Uterus (tissue), 4 donors: Measurements from ENCODE around the gene TACR1. TPM values are rescaled to one million over a fixed set of nuclear protein-coding genes. Genes with fewer than 3 reads are reported as not detected.

Experiments
- DNase-seq, 2 donors: peaks; one replicate each; pipeline ENCODE4 v3.0.0-alpha.2; 2019 to 2020
- H3K27ac ChIP-seq, 2 donors: fragments of 200-600 bp; sonication (generic); 1 replicate in 1 of 2; 2 replicates in 1 of 2; pipeline ENCODE4 v1.5.1; 2016 to 2018
- H3K27me3 ChIP-seq, 2 donors: fragments of 200-600 bp; sonication (generic); one replicate each; pipeline ENCODE4 v1.5.1; 2018 to 2019; ENCODE audit warnings: control low read depth in 1 of 2
- H3K36me3 ChIP-seq, 2 donors: fragments of 200-600 bp; sonication (generic); one replicate each; pipeline ENCODE4 v1.5.1; 2019; ENCODE audit warnings: control low read depth in 1 of 2
- H3K4me1 ChIP-seq, 2 donors: fragments of 200-600 bp; sonication (generic); one replicate each; pipeline ENCODE4 v1.5.1; 2018 to 2019; ENCODE audit warnings: control low read depth in 1 of 2
- H3K4me3 ChIP-seq, 2 donors: fragments of 200-600 bp; sonication (generic); 1 replicate in 1 of 2; 2 replicates in 1 of 2; pipeline ENCODE4 v1.5.1; 2018 to 2019; ENCODE audit warnings: mild to moderate bottlenecking in 1 of 2
- H3K9me3 ChIP-seq, 2 donors: fragments of 200-600 bp; sonication (generic); one replicate each; pipeline ENCODE4 v1.5.1; 2019; ENCODE audit warnings: control low read depth in 1 of 2
- CTCF ChIP-seq, 4 experiments: fragments of 200-600 bp in 2 of 4; fragments of 450-650 bp in 2 of 4; sonication (generic) in 2 of 4; IDR thresholded peaks; one replicate each; pipeline ENCODE4 v1.5.1; 2016 to 2019; ENCODE audit warnings: antibody characterized with exemption in 4 of 4, mild to moderate bottlenecking in 2 of 4, moderate library complexity in 1 of 4
- POLR2A ChIP-seq, 2 donors: fragments of 450-650 bp; IDR thresholded peaks; one replicate each; pipeline ENCODE4 v1.6.1; 2016; ENCODE audit warnings: antibody characterized with exemption in 2 of 2, mild to moderate bottlenecking in 1 of 2, moderate library complexity in 1 of 2
- intact Hi-C: fragments of 100-400 bp; cut with DNase I; formaldehyde crosslinking; loops from one replicate; pipeline ENCODE4 v1.15.1; 2023; ENCODE audit warnings: low total_unique reads
- total RNA-seq, 4 donors: library from RNA; depleted of rRNA in 3 of 4; stranded (reverse); fragments of >200 nt in 3 of 4; gene quantifications; one replicate each; pipeline versions ENCODE4 v1.1.0 to v1.2.4, GENCODE V29; 2014 to 2023
- donor health status: DM: yes; HTN: yes; CAD: no.

TACR1 gene
- total RNA-seq, 4 donors from 2014 or later = 1.9 to 25.4 (median 9.1) TPM

GRCh38 chr2:75194184-75194868 lies 5.0 kb downstream of the TACR1 start:
- Histone ChIP-seq H3K4me3 (no peak overlapping the region), H3K27ac (no peak overlapping the region), H3K36me3 (no peaks in the 10 kb centered on the region), H3K27me3 (no peaks in the 10 kb centered on the region), H3K4me1 (no peaks in the 10 kb centered on the region), H3K9me3 (no peaks in the 10 kb centered on the region)
- intact Hi-C loops = no loop called here
- DNase-seq = no peak
- TF ChIP-seq CTCF (IDR thresholded peaks at IDR 0.05) = no peak

GRCh38 chr2:75192496-75192895 lies 6.8 kb downstream of the TACR1 start:
- H3K27me3 ChIP-seq = no peaks in the 10 kb centered on the region
- no peak for DNase-seq
- no peaks in the 10 kb centered on the region for H3K4me1 ChIP-seq
- intact Hi-C loops = no loop called here
- no peaks in the 10 kb centered on the region for H3K36me3 ChIP-seq
- H3K4me3 ChIP-seq = no peak overlapping the region
- H3K9me3 ChIP-seq = no peaks in the 10 kb centered on the region
- no peak overlapping the region for H3K27ac ChIP-seq
- TF ChIP-seq CTCF (IDR thresholded peaks at IDR 0.05) (no peak), POLR2A (IDR thresholded peaks at IDR 0.05) (no peak)

GRCh38 chr2:75190271-75190990 lies 8.9 kb downstream of the TACR1 start:
- H3K27me3 ChIP-seq = no peaks in the 10 kb centered on the region
- H3K27ac ChIP-seq = no peak overlapping the region
- TF ChIP-seq CTCF (IDR thresholded peaks at IDR 0.05) (no peak), POLR2A (IDR thresholded peaks at IDR 0.05) (no peak)
- no peaks in the 10 kb centered on the region for H3K36me3 ChIP-seq
- no peaks in the 10 kb centered on the region for H3K9me3 ChIP-seq
- DNase-seq = no peak
- H3K4me1 ChIP-seq = no peaks in the 10 kb centered on the region
- intact Hi-C loops = no loop called here
- no peak overlapping the region for H3K4me3 ChIP-seq

- peak in 1 of 2 donors; percentile 28 for DNase-seq
- TF ChIP-seq CTCF (IDR thresholded peaks at IDR 0.05) (no peak), POLR2A (IDR thresholded peaks at IDR 0.05) (no peak)
- no peaks in the 10 kb centered on the region for H3K36me3 ChIP-seq
Observed at GRCh38 chr2:75186821-75187220, 12.5 kb downstream of the TACR1 start.

GRCh38 chr2:75182606-75183005 lies 16.7 kb downstream of the TACR1 start:
- TF ChIP-seq POLR2A (IDR thresholded peaks at IDR 0.05) (no peak), CTCF (IDR thresholded peaks at IDR 0.05) (no peak)
- no peak for DNase-seq
- H3K36me3 ChIP-seq = no peaks in the 10 kb centered on the region
- no peak overlapping the region for H3K4me3 ChIP-seq
- no peaks in the 10 kb centered on the region for H3K4me1 ChIP-seq
- H3K9me3 ChIP-seq = no peaks in the 10 kb centered on the region
- no peaks in the 10 kb centered on the region for H3K27me3 ChIP-seq
- intact Hi-C loops = no loop called here
- no peak overlapping the region for H3K27ac ChIP-seq

More at GRCh38 chr2:75186821-75187220, 12.5 kb downstream of the TACR1 start:
- intact Hi-C loops = no loop called here
- no peak overlapping the region for H3K4me3 ChIP-seq
- no peaks in the 10 kb centered on the region for H3K4me1 ChIP-seq
- no peak overlapping the region for H3K27ac ChIP-seq
- H3K27me3 ChIP-seq = no peaks in the 10 kb centered on the region
- no peaks in the 10 kb centered on the region for H3K9me3 ChIP-seq
